ENCODE data around the gene NCAPH2.

The NCAPH2 gene

DNA sequence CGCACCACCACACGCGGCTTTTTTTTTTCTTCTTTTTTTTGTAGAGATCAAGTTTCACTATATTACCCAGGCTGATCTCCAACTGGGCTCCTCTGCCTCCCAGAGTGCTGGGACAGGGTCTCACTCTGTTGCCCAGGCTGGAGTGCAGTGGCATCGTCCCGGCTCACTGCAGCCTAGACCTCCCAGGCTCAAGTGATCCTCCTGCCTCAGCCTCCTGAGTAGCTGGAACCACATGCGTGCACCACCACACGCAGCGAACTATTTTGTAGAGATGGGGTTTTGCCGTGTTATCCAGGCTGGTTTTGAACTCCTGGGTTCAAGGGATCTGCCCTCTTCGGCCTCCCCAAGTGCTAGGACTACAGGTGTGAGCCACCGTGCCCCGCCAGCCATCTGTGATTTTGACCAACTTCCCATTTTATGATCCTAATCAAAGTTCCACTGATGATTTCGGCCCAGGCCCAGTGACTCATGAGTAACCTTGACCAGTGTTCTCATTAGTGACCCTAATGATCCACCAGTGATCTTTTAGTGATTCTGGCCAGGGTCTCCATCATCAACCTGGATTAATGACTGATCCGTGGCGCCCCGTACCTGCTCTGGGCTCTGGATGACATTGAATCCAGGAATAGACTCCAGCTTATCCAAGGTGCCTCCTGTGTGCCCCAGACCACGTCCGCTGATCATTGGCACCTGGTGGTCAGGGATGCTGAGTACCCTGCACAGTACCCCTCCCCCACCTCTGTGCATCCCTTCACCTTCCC is 20.1 kb downstream of the NCAPH2 start:
- peak overlapping the region; percentile 72 for H3K4me3 Mint-ChIP-seq
- H3K9me3 Mint-ChIP-seq = no peaks in the 10 kb centered on the region
- peaks cover 29% of the 10 kb centered on the region for H3K4me1 Mint-ChIP-seq
- DNase-seq = no peak
- H3K27ac Mint-ChIP-seq = no peak overlapping the region
- H3K27me3 Mint-ChIP-seq (ENCODE audit: low read depth, poor library complexity) = peaks cover 46% of the 10 kb centered on the region
- H3K36me3 Mint-ChIP-seq (ENCODE audit: low read depth) = peaks cover 12% of the 10 kb centered on the region
- TF ChIP-seq, protein P1, sequence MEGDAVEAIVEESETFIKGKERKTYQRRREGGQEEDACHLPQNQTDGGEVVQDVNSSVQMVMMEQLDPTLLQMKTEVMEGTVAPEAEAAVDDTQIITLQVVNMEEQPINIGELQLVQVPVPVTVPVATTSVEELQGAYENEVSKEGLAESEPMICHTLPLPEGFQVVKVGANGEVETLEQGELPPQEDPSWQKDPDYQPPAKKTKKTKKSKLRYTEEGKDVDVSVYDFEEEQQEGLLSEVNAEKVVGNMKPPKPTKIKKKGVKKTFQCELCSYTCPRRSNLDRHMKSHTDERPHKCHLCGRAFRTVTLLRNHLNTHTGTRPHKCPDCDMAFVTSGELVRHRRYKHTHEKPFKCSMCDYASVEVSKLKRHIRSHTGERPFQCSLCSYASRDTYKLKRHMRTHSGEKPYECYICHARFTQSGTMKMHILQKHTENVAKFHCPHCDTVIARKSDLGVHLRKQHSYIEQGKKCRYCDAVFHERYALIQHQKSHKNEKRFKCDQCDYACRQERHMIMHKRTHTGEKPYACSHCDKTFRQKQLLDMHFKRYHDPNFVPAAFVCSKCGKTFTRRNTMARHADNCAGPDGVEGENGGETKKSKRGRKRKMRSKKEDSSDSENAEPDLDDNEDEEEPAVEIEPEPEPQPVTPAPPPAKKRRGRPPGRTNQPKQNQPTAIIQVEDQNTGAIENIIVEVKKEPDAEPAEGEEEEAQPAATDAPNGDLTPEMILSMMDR (IDR thresholded peaks at IDR 0.05) = no peak

DNA sequence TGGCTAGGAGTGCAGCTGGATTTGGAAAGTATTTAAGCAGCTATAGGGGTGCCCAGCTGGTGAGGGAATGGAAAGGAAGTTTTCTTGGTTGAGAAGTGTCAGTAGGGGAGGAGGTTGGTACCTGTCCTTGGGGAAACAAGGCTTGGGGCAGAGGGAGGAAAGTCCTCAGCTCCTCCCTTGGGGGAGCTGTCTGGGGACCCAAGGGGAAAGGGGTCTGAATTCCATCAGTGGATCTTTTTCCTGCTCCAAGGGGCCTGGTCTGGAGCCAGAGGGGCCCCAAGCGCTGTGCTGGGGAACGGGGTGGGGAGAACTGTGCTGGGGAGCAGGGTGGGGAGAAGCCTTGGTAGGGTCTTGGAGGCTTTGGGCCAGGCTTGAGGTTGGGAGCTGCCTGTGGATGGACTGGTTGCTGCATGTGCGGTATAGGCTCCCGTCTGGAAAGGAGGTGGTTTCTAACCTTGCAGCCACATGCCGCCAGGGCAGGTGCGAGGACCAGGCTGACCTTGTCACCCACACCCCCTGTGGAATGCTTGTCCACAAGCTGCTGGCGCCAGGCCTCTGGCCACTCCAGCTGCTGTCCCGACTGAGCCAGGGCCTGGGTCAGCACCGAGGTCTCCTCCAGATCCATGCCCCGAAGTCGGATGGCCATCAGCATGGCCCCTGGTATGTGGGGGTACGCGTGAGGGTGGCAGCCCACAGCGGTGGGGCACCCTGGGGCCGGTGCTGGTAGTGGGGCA is 20.8 kb downstream of the NCAPH2 start:
- Mint-ChIP-seq H3K4me3 (no peak overlapping the region), H3K4me1 (peaks cover 37% of the 10 kb centered on the region), H3K9me3 (no peaks in the 10 kb centered on the region)

DNA sequence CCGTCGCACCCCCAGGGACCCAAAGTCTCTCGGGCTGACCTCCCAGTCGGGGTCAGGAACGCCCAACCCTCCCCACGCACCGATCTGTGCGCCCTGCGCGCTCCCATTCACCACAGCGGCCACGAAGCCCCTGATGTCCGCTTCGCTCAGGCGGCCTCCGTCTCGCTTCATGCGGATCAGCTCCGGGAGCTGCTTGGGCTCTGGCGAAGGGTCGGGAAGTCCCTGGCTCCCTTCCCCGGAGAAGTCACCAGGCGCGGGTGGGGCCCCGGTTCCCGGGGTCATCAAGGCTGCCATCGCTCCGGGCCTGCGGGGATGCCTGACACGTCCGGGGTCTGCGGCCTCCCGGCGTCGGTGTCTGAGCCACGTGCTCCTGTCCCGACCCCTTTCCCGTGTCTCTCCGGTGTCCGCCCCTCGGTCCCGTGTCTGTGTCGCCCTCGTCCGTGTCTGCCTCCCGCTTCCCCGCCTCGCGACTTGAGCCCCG is 21.4 kb downstream of the NCAPH2 start:
- peaks cover 40% of the 10 kb centered on the region for H3K4me1 Mint-ChIP-seq
- H3K27me3 Mint-ChIP-seq (ENCODE audit: low read depth, poor library complexity) = peaks cover 52% of the 10 kb centered on the region
- H3K4me3 Mint-ChIP-seq = no peak overlapping the region
- no peaks in the 10 kb centered on the region for H3K9me3 Mint-ChIP-seq
- peaks cover 10% of the 10 kb centered on the region for H3K36me3 Mint-ChIP-seq (ENCODE audit: low read depth)
- TF ChIP-seq, protein P1 (IDR thresholded peaks at IDR 0.05) = no peak
- H3K27ac Mint-ChIP-seq = no peak overlapping the region
- no peak for DNase-seq

More for the DNA sequence above, 20.8 kb downstream of the NCAPH2 start:
- no peak for DNase-seq
- peaks cover 52% of the 10 kb centered on the region for H3K27me3 Mint-ChIP-seq (ENCODE audit: low read depth, poor library complexity)
- no peak overlapping the region for H3K27ac Mint-ChIP-seq
- H3K36me3 Mint-ChIP-seq (ENCODE audit: low read depth) = peaks cover 12% of the 10 kb centered on the region
- TF ChIP-seq, protein P1 (IDR thresholded peaks at IDR 0.05) = no peak

DNA sequence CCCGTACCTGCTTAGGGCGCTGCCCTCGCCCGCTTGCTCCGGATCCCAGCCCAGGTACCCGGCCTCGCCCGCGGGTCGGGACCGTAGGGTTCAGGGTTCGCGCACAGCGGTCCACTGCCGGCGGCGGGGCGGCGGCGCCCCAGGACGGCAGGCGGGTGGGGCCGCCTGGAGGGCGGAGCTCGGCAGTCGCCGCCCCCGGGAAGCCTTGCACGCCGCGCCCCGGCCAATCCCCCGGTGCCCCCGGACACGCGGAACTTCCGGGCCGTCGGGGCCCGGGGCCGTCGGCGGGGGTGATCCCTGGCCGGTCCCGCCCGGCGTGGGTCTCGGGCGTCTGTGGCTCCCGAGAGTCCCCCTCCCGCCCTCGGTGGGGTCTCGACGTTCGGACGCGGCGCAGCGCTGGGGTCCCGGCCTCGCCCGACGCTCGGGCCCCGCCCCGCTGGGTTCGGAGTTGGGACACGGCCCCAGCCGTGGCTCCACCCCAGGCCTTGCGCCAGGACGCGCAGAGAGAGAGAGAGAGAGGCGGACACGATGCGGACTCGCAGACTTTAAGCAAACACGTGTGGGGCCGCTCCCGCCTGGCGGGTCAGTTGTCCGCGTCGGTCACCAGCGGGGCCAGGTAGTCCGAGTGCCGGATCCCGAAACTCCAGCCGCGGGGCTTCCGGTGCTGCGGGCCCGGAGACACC is 22.0 kb downstream of the NCAPH2 start, which contains the start of gene TYMP:
TYMP (minus strand) TSS at position 116 of the 683 bp plus-strand sequence. CDS start 303 bp downstream, outside the sequence.
- DNase-seq = peak; percentile 42
- Mint-ChIP-seq H3K27ac (no peak within 1 kb of the TSS), H3K4me3 (peak within 1 kb of the TSS; percentile 70), H3K9me3 (no peaks in the 10 kb centered on the region), H3K27me3 (ENCODE audit: low read depth, poor library complexity) (peaks cover 52% of the 10 kb centered on the region), H3K4me1 (peaks cover 39% of the 10 kb centered on the region), H3K36me3 (ENCODE audit: low read depth) (peaks cover 8% of the 10 kb centered on the region)
- TF ChIP-seq, protein P1 (IDR thresholded peaks at IDR 0.05) = no peak

DNA sequence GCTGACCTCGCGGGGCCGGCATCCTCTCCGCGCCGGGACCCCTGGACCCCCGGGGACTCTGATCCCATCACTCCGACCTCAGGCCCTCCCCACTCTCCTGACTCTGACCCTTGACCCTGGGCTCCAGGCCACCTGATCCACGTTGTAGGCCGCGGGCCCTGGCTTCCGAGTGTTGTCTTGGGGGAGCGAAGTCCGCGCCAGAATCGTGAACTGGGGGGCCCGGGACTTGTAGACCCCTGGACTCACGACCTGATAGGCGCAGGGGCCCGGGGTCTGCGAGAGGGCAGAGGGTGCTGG is 22.5 kb downstream of the NCAPH2 start:
- Mint-ChIP-seq H3K27me3 (ENCODE audit: low read depth, poor library complexity) (peaks cover 52% of the 10 kb centered on the region), H3K27ac (no peak overlapping the region), H3K36me3 (ENCODE audit: low read depth) (peaks cover 8% of the 10 kb centered on the region), H3K9me3 (no peaks in the 10 kb centered on the region), H3K4me1 (peaks cover 39% of the 10 kb centered on the region), H3K4me3 (peak overlapping the region; percentile 61)
- TF ChIP-seq, protein P1 (IDR thresholded peaks at IDR 0.05) = no peak
- DNase-seq = no peak
